Measurements from ENCODE around the gene GOLGA8B.
"Not testable (repeated sequence)": the region's sequence is repeated elsewhere in the genome, so short reads cannot be mapped to it uniquely, and the experiment has no call there.

GOLGA8B gene

GRCh38 chr15:34581687-34582460 is 1.6 kb downstream of the GOLGA8B start:
- H3K27me3 Mint-ChIP-seq, H3K36me3 Mint-ChIP-seq, H3K9me3 Mint-ChIP-seq, H3K27ac Mint-ChIP-seq: not testable (repeated sequence)
- Mint-ChIP-seq H3K4me3 (peak overlapping the region; percentile 93), H3K4me1 (peaks cover 47% of the 10 kb centered on the region)

DNA sequence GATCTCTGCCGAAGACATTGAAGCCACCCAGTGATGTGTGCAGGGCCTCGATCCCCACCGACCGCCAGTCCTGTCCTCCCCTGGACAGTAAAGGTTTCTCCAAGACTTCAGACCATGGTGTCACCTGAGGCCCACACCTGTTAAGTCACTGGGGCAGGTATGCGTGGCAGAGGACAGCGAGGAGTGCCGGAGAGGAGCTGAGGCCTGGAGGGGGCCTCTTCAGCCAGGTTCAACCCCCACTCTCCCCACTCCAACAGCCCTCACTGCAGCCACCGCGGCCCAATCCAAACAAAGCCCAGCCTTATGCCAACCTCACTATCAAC is 2.4 kb downstream of the GOLGA8B start:
- Mint-ChIP-seq H3K27ac (no peak overlapping the region), H3K27me3 (peaks cover 2% of the 10 kb centered on the region), H3K36me3 (peaks cover 3% of the 10 kb centered on the region), H3K9me3 (no peaks in the 10 kb centered on the region), H3K4me1 (peaks cover 54% of the 10 kb centered on the region), H3K4me3 (peak overlapping the region; percentile 93)

DNA sequence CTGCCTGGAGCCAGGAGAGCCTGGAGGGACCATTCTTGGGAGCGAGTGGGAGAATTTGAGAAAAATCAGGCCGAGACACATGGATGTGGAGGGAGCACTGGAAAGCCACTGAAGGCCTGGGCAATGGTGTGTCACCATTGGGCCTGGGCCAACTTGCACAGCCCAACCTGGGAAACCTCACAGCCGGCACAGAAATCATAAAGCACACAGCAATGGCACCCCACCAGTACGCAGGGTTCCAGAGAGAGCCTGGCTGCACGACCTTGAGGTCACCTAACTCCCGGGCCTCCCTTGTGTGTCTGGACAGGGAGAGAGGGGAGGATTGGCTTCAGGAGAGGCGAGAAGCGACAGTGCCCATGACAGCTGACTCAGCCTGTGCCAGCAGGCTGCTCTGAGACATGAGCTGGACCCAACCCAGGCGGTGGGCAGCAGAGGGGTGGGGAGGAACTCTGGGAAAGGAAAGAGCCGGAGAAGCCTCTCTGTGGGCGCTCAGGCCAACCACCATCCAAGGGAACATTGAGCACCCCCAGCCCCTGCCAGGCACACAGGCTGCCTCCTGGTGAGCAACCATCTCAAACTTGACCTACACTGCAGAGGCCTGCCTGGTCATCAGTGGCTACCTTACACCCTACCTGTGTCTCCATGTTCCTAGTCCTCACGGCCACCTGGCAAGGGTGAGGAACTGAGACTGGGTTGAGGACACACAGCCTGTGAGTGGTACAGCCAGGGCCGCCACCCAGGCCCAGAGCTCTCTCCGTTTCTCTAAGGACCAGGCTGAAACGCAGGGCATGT is 3.0 kb downstream of the GOLGA8B start:
- H3K9me3 Mint-ChIP-seq, H3K27me3 Mint-ChIP-seq, H3K27ac Mint-ChIP-seq, H3K36me3 Mint-ChIP-seq: not testable (repeated sequence)
- peak overlapping the region; percentile 7 for H3K4me3 Mint-ChIP-seq
- peaks cover 59% of the 10 kb centered on the region for H3K4me1 Mint-ChIP-seq

DNA sequence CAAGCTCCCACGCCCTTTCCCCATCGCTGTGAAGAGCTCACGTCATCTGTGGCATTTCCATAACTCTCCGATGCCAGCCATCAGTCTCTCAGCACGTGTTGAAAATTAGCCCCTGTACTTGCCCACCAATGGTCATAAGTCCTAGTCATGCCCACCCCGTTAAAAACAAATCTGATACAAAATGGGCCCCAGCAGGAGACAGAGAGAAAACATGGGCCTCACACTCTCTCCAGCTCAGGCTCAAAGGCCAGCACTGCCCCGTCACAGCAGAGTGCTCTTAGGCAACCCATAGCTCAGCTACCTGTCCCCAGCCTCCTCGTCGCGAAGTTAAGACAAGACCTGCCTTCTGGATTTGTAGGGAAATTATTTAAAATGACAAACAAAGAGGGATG is 5.2 kb downstream of the GOLGA8B start:
- Mint-ChIP-seq H3K27me3 (no peaks in the 10 kb centered on the region), H3K9me3 (no peaks in the 10 kb centered on the region), H3K4me1 (peaks cover 61% of the 10 kb centered on the region), H3K27ac (peak overlapping the region; percentile 72), H3K36me3 (peaks cover 3% of the 10 kb centered on the region), H3K4me3 (no peak overlapping the region)

DNA sequence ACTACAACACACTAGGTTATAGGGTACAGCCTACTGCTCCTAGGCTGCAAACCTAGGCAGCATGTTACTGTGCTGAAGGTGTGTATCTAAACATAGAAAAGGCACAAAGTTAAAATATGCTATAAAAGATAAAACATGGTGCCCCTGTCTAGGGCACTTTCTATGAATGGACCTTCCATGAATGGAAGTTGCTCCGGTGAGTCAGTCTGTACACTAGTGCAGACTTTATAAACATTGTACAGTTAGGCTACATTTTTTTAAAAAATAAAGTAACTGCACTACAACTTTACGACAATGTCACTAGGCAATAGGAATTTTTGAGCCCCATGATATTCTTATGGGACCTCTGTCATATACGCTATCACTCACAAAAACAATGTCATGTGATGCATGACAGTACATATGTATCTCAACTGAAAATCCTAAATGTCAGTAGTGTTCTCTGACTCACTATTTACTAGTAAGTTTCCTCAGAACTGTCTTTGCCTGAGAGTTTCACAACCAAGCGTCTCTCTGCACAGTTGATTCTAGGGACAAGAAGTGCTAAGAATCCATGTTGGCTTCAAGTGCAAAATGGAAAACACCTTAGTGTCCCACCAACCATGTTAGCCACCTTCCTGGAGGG is 5.7 kb downstream of the GOLGA8B start:
- not testable (repeated sequence) for H3K4me3 Mint-ChIP-seq, H3K9me3 Mint-ChIP-seq, H3K36me3 Mint-ChIP-seq, H3K27me3 Mint-ChIP-seq
- peaks cover 64% of the 10 kb centered on the region for H3K4me1 Mint-ChIP-seq
- peak overlapping the region; percentile 72 for H3K27ac Mint-ChIP-seq

DNA sequence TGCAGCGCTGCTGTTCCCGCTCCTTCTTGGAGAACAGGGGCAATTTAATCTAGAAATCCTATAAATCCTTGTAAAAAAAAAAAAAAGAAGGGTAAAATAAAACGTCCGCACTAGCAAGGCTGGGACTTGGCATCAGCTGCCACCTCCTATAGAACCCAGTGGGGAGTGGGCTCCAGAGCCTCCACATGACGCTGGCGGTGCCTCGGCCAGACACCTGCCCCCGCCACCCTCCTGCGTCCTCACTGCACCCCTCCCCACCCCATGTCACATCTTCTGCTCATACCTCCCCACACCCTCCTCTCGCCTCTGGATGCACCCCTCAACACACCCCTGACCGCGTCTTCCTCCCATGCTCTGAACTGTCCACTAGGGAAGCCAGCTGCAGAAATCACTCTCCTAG is 8.4 kb downstream of the GOLGA8B start:
- H3K9me3 Mint-ChIP-seq, H3K27me3 Mint-ChIP-seq, H3K36me3 Mint-ChIP-seq, H3K27ac Mint-ChIP-seq, H3K4me3 Mint-ChIP-seq: not testable (repeated sequence)
- H3K4me1 Mint-ChIP-seq, result peaks cover 63% of the 10 kb centered on the region

GRCh38 chr15:34572921-34573320 is 10.5 kb downstream of the GOLGA8B start:
- H3K9me3 Mint-ChIP-seq, H3K4me3 Mint-ChIP-seq, H3K36me3 Mint-ChIP-seq, H3K27ac Mint-ChIP-seq, H3K27me3 Mint-ChIP-seq: not testable (repeated sequence)
- H3K4me1 Mint-ChIP-seq, result peaks cover 45% of the 10 kb centered on the region

DNA sequence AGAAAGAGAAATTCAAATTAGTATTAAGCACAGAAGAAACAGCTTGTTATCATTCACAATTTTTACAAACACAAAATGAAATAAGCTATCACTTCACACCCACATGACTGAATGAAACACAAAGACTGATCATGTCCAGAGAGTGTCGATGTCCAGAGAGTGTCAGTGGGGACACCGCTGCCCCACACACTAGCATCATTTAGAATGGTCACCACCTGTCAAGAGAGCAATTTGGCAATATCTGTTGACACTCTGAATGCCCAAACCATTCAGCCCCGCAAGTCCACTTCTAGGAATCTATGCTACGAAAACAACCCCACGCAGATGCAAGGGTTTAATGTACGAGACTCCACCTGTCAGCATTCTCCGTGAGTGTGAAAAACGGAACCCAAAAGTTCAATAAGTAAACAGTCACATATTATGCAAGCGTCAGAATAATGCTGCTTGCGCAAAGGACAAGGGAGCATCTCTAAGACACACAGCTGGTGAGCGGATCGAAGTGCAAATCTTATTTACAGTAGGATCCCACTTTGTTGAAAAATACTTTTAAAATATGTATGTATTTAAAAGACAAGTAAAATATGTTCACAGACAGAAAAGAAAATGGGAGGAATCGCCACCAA is 11.3 kb downstream of the GOLGA8B start:
- H3K36me3 Mint-ChIP-seq, H3K4me3 Mint-ChIP-seq, H3K27me3 Mint-ChIP-seq, H3K9me3 Mint-ChIP-seq: not testable (repeated sequence)
- peaks cover 43% of the 10 kb centered on the region for H3K4me1 Mint-ChIP-seq
- H3K27ac Mint-ChIP-seq, result peak overlapping the region; percentile 0

DNA sequence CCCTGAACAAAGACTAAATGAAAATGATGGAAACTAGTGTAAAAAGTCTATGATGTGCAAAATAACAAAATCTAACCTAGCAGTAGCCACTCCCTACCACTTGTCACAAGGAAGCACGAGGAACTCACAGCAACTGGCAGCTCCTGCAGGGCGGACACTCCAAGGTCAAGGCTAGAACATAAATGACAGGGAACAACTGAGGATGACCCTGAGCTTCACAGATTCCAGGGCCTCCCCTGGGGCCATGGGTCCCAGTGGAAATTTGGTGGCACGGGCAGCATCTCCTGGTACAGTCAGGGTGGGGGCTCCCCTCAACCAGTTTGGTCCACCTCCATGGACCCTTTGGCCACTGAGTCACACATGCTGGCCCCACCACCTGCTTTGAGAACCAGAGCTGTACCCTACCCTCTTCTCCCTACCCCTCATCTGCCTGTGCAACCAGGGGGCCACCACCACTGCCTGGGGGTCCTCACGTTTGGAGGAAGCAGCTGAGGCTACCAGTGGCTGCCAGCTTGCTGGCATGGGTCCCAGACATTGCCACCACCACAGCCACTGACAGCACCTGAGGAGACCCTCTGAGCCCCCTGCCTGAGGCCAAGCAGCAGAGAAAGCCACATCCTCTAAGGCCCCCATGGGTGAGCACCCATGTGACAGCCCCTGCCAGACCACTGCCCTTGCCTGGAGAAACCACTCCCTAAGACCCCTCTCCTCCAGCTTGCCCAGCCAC is 13.6 kb downstream of the GOLGA8B start:
- not testable (repeated sequence) for H3K27me3 Mint-ChIP-seq, H3K4me3 Mint-ChIP-seq, H3K9me3 Mint-ChIP-seq, H3K27ac Mint-ChIP-seq, H3K36me3 Mint-ChIP-seq
- peaks cover 31% of the 10 kb centered on the region for H3K4me1 Mint-ChIP-seq

- not testable (repeated sequence) for H3K36me3 Mint-ChIP-seq, H3K9me3 Mint-ChIP-seq, H3K27ac Mint-ChIP-seq, H3K27me3 Mint-ChIP-seq, H3K4me3 Mint-ChIP-seq
- peaks cover 23% of the 10 kb centered on the region for H3K4me1 Mint-ChIP-seq
These were observed 16.3 kb downstream of the GOLGA8B start for GRCh38 chr15:34567174-34567573.

DNA sequence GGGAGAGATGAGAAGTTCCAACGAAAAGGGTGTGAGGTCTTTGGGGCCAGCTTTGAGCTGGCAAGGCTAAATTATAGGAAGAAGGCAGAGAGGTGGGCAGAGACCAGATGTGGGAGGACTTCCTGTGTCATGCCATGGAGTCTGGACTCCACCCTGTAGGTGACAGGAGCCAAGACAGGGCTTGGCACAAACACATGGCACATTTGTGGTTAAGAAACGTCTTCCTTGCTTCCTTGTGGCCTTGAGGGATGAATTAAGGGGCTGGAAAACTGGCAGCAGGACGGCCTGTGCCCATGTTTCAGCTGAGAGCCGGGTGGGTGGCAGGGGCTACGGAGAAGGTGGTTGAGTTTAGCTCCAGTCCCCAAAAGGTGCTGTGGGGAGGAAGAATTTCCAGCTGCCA is 18.7 kb downstream of the GOLGA8B start:
- not testable (repeated sequence) for H3K27ac Mint-ChIP-seq, H3K36me3 Mint-ChIP-seq, H3K4me3 Mint-ChIP-seq, H3K27me3 Mint-ChIP-seq, H3K9me3 Mint-ChIP-seq
- H3K4me1 Mint-ChIP-seq, result peaks cover 16% of the 10 kb centered on the region

GRCh38 chr15:34560814-34561213 is 22.6 kb downstream of the GOLGA8B start:
- not testable (repeated sequence) for H3K4me1 Mint-ChIP-seq, H3K4me3 Mint-ChIP-seq, H3K36me3 Mint-ChIP-seq, H3K27me3 Mint-ChIP-seq, H3K27ac Mint-ChIP-seq, H3K9me3 Mint-ChIP-seq

- H3K27ac Mint-ChIP-seq, result not testable (repeated sequence)
These were observed 23.7 kb downstream of the GOLGA8B start for GRCh38 chr15:34559764-34560163.

DNA sequence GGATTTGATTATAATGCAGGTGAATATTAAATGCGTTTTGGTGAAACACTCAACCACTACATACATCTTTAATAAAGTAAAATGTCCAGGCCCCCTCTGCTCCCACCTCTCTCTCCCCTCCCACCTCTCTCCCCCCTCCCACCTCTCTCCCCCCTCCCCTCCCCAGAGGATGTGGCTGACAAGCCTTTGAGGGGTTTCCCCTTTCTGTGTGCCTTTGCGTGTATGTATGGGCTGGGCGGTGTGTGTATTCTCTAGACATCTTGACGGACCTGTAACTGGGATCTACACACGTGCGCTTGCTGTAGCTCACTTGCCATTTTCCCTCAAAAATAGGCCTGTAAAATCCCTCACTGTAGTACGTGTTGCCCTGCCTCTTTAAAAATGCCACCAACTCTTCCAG is 28.3 kb downstream of the GOLGA8B start:
- not testable (repeated sequence) for H3K36me3 Mint-ChIP-seq, H3K27me3 Mint-ChIP-seq, H3K4me3 Mint-ChIP-seq, H3K4me1 Mint-ChIP-seq, H3K9me3 Mint-ChIP-seq, H3K27ac Mint-ChIP-seq

More at GRCh38 chr15:34559764-34560163, 23.7 kb downstream of the GOLGA8B start:
- not testable (repeated sequence) for H3K36me3 Mint-ChIP-seq, H3K9me3 Mint-ChIP-seq, H3K4me3 Mint-ChIP-seq, H3K4me1 Mint-ChIP-seq, H3K27me3 Mint-ChIP-seq

GRCh38 chr15:34554716-34555115 is 28.7 kb downstream of the GOLGA8B start:
- H3K4me1 Mint-ChIP-seq, H3K36me3 Mint-ChIP-seq, H3K4me3 Mint-ChIP-seq, H3K27me3 Mint-ChIP-seq, H3K9me3 Mint-ChIP-seq, H3K27ac Mint-ChIP-seq: not testable (repeated sequence)

DNA sequence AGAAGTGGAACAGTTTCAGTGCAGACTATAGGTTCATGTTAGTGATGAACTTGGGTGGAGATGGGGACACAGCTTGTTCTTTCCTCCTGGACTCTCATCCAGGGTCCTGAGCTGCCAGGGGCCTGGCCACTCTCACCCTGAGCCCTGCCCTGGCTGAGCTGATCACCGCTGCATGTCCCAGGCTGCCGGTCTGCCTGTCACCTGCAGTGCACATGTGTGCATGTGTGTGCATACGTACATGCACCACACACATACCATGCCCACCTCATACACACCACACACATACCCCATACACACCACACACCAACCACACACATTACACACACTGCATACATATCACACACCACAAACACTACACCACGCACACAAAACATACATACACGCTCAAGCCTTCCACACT is 29.3 kb downstream of the GOLGA8B start:
- not testable (repeated sequence) for H3K4me3 Mint-ChIP-seq, H3K27me3 Mint-ChIP-seq, H3K9me3 Mint-ChIP-seq, H3K36me3 Mint-ChIP-seq, H3K4me1 Mint-ChIP-seq
- H3K27ac Mint-ChIP-seq, result peak overlapping the region; percentile 79

All from activated naive CD4-positive, alpha-beta T cell treated with anti-CD3 and anti-CD28 coated beads, Interleukin-2, amount 50 U/mL, for 24 hours (primary cell).